ENCODE data around the gene ZSCAN25.
A peak's percentile ranks its signal among the peaks of the same experiment; 100 is the strongest.
"Not testable (repeated sequence)": the region's sequence is repeated elsewhere in the genome, so short reads cannot be mapped to it uniquely, and the experiment has no call there.

Gene ZSCAN25

DNA sequence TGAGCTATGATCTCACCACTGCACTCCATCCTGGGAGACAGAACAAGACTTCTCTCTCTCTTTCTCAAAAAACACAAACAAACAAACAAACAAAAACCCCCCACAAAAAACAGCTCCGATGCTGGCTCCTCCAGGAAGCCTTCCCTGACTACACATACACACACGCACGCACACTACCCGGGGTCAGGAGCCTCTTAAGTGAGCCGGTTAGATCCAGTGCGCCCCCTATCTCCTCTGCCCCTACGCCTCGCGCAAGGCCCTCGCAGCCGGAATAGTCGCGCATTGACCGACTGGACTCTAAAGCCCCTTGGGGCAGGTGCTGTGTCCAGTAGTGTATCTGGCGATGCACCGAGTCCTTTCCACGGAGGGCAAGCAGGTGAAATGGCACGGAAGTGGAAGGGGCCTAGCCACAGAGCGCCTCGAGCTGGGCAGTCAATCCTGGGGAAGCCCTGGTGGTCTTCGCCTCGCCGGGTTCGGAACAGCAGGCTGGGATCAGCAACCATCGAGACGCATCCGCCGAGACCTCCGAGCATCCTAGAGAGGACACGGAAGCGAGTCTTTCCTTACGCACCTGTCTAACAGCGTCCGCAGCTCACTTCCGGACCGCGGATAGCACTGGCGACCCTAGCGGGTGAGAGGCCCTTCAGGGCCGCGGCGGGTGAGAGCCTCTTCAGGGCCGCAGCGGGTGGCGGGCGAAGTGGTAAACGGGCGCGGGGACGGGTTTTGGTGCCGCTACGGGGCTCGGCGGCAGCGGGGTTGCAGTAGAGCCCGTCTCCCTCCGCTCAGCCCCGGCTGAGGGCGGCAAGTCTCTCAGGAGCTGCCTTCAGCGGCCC lies at the start of gene ZSCAN25:
ZSCAN25 (plus strand) TSS at position 588 of the 833 bp plus-strand sequence. CDS start 2,661 bp downstream, outside the sequence.
- DNase-seq = peak; percentile 90

GRCh38 chr7:99568770-99569169 lies 48.0 kb upstream of the ZSCAN25 start:
- DNase-seq = not testable (repeated sequence)

DNA sequence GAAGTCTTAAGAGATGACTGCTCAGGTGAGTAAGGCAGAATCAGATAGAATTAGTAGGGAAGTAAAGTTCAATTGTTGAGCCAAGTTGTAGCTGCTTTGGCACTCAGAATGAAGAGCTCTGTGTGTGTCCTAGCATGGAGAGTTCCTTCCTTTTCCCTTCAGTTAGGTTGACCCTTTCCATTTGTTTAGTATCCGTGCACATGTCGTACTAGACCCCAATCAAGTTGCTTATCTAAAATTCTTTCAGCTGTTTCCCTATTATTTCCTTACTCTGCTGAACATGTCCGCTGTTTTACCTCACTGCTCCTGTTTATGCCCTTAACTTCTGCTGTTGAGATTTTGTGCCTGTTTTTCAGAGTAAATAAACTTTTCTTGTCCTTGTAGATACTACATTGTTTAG lies 45.0 kb upstream of the ZSCAN25 start:
- no peak for DNase-seq

GRCh38 chr7:99573257-99573656 lies 43.5 kb upstream of the ZSCAN25 start:
- no peak for DNase-seq

DNA sequence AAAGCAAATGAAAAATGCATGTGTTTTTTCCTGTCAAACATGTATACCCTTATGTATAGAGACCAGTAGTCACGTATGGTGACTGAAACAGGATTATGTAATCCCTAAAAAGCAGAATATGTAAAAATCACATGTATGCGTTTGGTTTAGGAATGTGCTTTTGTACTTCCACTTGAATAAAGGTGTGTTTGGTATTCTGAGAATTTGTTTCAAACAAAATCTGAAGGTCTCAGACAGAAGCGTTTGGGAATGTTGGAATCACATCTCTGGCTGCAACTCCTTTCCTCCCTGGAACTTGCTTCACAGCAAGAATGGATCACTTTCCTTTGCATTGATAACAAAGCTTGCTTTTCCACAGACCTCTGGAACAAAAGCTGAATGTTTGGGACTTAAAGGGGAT lies 40.5 kb upstream of the ZSCAN25 start:
- DNase-seq = no peak

GRCh38 chr7:99579281-99579955 lies 37.3 kb upstream of the ZSCAN25 start:
- DNase-seq = no peak

- peak; percentile 80 for DNase-seq
Observed at GRCh38 chr7:99579956-99580777, 36.6 kb upstream of the ZSCAN25 start.

GRCh38 chr7:99580778-99581332 lies 35.9 kb upstream of the ZSCAN25 start:
- DNase-seq = not testable (repeated sequence)

- no peak for DNase-seq
Observed at GRCh38 chr7:99588868-99589267, 27.9 kb upstream of the ZSCAN25 start.

DNA sequence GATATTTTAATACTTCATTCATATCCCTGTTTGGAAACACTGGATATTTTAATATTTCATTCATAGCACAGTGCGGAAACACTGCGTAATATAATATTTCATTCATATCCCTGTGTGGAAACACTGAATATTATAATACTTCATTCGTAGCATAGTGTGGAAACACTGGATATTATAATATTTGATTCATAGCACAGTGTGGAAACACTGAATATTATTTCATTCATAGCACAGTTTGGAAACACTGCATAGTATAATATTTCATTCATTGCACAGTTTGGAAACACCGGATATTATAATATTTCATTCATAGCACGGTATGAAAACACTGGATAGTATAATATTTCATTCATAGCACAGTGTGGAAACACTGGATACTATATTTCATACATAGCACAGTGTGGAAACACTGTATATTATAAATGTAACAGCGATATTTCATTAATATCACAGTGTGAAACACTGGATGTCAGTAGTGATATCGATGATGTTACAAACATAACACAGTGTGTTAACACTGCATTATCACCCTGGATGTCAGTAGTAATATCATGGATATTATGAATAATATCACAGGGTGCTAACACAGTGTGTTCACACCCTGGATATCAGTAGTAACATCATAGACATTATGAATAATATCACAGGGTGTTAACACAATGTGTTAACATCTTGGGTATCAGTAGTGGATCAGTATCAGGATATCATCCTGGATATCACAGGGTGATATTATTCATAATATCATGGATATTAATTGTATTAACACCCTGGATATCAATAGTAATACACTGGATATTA lies 21.6 kb upstream of the ZSCAN25 start:
- no peak for DNase-seq

DNA sequence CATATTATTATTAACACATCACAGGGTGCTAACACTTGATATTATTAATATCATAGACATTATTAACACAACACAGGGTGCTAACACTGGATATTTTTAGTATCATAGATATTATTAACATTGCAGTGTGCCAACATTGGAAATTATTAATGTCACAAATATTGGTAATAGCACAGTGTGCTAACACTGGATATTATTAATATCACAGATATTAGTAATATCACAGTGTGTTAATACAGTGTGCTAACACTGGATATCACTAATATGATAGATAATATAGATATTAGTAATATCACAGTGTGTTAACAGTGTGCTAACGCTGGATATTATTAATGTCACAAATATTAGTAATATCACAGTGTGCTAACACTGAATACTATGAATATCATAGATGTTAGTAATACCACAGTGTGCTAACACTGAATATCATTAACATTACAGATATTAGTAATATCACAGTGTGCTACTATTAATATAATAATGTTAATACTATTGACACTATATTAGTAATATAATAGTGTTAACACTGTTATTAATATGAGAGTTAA lies 20.3 kb upstream of the ZSCAN25 start:
- no peak for DNase-seq

DNA sequence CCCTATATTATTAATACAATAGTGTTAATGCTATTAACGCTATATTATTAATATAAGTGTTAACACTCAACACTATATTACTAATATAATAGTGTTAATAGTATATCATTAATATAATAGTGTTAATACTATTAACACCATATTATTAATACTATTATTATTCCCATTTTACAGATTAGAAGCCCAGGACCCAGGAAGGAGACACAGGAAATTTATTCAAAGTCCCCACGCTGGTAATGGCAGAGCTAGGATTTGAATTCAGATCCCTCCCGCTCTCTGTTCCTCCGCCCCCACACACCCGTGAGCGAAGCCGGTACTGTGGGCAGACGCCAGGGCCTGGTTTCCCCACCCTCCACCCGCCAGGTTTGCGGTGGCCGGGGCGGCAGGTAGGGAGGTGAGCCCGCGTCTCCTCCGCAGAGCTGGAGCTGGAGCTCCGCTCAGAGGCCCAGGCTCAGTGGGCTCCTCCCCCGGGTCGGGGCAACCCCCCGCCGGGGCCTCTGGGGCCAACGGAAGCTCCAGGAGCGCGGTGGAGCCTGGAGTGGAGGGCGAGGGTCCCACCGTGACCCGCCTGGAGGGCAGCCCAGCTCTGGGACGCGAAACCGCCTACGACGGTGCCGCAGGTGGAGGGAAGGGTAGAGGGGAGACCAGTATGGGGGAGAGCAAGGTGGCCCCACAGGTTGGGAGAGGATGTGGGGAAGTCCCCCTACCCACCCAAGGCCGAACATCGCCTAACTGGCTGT lies 18.8 kb upstream of the ZSCAN25 start, which contains the start of gene TMEM225B:
TMEM225B (plus strand) TSS at position 506 of the 740 bp plus-strand sequence. CDS start 6,122 bp downstream, outside the sequence.
- no peak for DNase-seq

DNA sequence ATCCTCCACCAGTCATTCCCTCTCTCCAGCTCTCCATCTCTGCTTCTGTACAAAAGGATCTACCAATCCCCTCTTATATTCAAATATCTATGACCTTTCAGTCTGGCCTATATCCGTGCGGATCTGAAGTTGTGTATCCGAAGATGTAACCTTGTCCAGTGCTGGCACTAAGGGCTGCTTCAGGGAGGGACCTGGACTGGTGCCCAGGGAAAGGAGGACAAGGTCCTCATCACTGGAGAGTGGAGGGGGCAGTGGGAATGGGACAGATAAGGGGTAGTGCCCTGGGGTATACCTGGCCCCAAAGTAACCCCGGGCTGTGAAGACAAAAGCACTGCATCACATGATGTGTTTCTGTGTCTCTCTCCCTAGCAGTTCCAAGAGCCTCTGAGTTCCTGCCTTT lies 16.9 kb upstream of the ZSCAN25 start:
- DNase-seq = no peak

DNA sequence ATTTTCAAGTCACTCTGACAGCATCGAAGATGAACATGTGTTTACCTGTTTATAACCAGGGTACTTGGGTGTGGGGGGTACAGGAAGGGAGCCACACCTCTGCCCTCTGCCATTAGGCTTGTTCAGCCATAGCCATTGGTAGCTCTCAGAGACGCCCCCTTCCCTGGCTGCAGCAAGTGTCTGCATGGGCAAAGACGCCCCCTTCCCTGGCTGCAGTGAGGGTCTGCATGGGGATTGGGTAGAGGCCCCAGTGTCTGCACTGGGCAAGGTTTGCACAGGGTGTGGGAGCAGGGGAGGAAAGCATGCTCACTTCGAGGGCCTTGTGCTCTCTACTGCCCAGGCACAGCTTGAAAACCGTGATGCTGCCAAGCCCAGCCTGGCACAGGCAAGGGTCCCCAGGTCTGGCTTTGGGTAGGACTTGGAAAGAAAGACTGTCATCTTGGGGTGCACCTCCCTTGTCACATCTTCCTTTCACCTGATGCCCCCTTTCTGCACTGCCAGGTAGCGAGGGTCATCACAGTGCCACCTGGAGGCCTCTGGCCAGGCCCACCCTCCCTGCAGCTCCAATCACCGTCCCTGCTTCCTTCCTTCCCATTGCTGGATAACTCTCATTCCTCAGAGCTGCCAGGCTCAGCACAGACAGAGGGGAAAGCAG lies 15.0 kb upstream of the ZSCAN25 start:
- no peak for DNase-seq

GRCh38 chr7:99605527-99605926 lies 11.2 kb upstream of the ZSCAN25 start:
- DNase-seq = no peak

DNA sequence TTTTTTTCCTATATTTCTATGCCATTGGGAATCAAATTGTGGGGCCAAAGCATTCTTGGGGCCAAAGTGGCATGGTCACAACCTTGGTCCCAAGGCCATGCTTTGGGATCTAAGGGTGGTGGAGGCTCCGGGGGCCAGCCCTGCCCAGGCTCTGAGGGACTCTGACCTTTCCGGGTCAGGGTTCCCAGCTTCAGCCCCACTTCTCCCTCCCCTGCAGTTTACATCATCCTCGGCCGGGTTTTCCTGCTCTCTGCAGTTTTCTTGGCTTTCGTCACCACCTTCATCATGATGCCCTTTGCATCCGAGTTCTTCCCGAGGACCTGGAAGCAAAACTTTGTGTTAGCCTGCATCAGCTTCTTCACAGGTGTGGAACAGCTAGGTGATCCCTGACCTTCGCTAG lies 10.2 kb upstream of the ZSCAN25 start:
- no peak for DNase-seq

- DNase-seq = no peak
Observed at GRCh38 chr7:99607548-99607947, 9.2 kb upstream of the ZSCAN25 start.

DNA sequence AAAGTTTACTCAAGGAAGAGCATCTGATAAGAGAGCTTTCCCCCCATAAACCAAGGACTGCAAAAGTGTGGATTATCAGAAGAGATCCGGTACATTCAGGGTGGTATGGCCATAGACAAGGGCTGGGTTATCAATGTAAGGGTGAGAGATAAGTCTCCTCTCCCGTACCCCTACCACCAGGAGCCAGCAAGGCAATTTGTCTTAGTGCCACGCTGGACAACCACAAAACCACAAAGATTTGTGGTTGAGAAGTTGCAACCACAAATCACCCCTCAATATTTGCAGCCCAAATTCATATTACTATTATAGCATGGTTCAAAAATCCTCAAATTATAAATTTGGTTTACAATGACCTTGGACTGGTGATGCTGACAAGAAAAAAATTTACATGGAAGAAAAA lies 2.3 kb upstream of the ZSCAN25 start:
- DNase-seq = no peak

- DNase-seq = no peak
Observed at GRCh38 chr7:99615989-99616358, 772 bp upstream of the ZSCAN25 start.

- DNase-seq = no peak
Observed at GRCh38 chr7:99617192-99617781, 541 bp downstream of the ZSCAN25 start.
